Measurements from ENCODE around the gene ARL2BP. TPM values are rescaled to one million over a fixed set of nuclear protein-coding genes. Genes with fewer than 3 reads are reported as not detected.

Gene ARL2BP
- total and polyA plus RNA-seq, 2 donors from 2014 or later: 53.9 to 61.5 TPM

DNA sequence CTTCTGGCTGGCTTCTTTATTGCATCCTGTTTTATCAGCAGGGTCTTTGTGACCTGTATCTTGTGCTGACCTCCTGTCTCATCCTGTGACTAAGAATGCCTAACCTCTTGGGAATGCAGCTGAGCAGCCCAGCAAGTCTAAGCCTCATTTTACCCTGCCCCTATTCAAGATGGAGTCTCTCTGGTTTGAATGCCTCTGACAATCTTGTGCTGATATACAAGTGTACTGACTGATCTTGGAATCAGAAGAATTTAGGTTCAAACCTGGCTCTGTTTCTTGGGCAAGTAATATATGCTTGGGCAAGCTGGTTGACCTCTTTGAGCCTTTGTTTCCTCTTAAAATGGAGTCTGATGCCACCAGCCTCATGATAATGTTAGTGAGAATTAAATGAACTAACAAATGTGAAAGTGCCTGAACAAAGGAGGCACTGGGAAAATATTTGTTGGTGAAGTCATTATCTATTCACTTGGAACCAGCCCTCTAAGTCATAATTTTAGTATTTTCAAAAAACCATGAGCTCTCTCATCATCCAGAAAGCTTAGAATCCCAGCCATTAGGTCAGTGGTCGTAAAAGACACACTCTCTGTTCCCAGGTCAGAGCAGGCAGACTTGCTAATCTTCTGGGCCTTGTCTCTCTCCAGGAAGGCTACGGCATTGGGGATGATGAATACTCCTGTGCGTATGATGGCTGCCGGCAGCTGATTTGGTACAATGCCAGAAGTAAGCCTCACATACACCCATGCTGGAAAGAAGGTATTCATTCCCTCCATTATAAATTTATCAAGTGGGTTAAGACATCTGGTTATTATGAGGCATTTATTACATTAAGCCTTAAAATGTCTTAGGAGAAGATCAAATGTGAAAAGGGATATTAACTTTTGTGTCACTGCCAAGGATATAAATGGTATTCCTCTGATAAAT lies 18.1 kb upstream of the ARL2BP start:
- H3K36me3 ChIP-seq (ENCODE audit: control insufficient read depth in 2 of 3, insufficient read depth in 3 of 3, low read length in 3 of 3): peaks cover 11 to 45% (median 29%) of the 10 kb centered on the region in 3 donors

DNA sequence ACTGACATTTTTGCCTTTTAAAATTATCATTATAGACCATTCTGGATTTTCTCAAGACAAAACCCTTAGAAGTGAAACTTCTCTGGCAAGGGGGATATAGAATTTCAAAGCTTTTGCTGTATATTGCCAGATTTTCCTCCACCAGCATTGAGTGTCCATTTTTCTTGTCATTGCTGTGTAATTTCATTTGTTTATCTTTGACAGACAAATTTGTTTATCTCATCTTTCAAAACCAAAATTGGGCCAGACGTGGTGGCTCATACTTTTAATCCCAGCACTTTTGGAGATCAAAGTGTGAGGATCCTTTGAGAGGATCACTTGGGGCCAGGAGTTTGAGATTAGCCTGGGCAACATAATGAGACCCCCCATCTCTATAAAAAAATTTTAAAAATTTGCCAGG lies 16.0 kb upstream of the ARL2BP start:
- FAIRE-seq (no peak), DNase-seq (no peak)
- no peak overlapping the region for H3K27ac ChIP-seq (ENCODE audit: low read depth in 2 of 2, low read length in 2 of 2)
- H3K27me3 ChIP-seq (ENCODE audit: control insufficient read depth, insufficient read depth, low read length): no peaks in the 10 kb centered on the region
- no peaks in the 10 kb centered on the region for H3K4me1 ChIP-seq (ENCODE audit: control insufficient read depth in 2 of 3, insufficient read depth in 2 of 3, low read depth in 1 of 3, low read length in 3 of 3)
- intact Hi-C loops (cut with DNase I): no loop called here
- no peak overlapping the region for H3K4me3 ChIP-seq (ENCODE audit: low read length in 3 of 3)
- TF ChIP-seq, protein P1, sequence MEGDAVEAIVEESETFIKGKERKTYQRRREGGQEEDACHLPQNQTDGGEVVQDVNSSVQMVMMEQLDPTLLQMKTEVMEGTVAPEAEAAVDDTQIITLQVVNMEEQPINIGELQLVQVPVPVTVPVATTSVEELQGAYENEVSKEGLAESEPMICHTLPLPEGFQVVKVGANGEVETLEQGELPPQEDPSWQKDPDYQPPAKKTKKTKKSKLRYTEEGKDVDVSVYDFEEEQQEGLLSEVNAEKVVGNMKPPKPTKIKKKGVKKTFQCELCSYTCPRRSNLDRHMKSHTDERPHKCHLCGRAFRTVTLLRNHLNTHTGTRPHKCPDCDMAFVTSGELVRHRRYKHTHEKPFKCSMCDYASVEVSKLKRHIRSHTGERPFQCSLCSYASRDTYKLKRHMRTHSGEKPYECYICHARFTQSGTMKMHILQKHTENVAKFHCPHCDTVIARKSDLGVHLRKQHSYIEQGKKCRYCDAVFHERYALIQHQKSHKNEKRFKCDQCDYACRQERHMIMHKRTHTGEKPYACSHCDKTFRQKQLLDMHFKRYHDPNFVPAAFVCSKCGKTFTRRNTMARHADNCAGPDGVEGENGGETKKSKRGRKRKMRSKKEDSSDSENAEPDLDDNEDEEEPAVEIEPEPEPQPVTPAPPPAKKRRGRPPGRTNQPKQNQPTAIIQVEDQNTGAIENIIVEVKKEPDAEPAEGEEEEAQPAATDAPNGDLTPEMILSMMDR (IDR thresholded peaks at IDR 0.05; ENCODE audit: borderline replicate concordance, extremely low read depth, insufficient read depth): no peak
- H3K36me3 ChIP-seq (ENCODE audit: control insufficient read depth in 2 of 3, insufficient read depth in 3 of 3, low read length in 3 of 3): peaks cover 14 to 49% (median 35%) of the 10 kb centered on the region in 3 donors
- H3K9ac ChIP-seq (ENCODE audit: low read length in 3 of 3): no peak overlapping the region
- H3K9me3 ChIP-seq (ENCODE audit: control insufficient read depth in 2 of 3, insufficient read depth in 1 of 3, low read length in 3 of 3): no peaks in the 10 kb centered on the region

More for the DNA sequence above, 18.1 kb upstream of the ARL2BP start:
- TF ChIP-seq, protein P1 (IDR thresholded peaks at IDR 0.05; ENCODE audit: borderline replicate concordance, extremely low read depth, insufficient read depth): no peak
- FAIRE-seq (no peak), DNase-seq (no peak)
- intact Hi-C loops (cut with DNase I): no loop called here
- Histone ChIP-seq H3K9me3 (ENCODE audit: control insufficient read depth in 2 of 3, insufficient read depth in 1 of 3, low read length in 3 of 3) (no peaks in the 10 kb centered on the region), H3K4me1 (ENCODE audit: control insufficient read depth in 2 of 3, insufficient read depth in 2 of 3, low read depth in 1 of 3, low read length in 3 of 3) (no peaks in the 10 kb centered on the region), H3K4me3 (ENCODE audit: low read length in 3 of 3) (no peak overlapping the region), H3K27ac (ENCODE audit: low read depth in 2 of 2, low read length in 2 of 2) (no peak overlapping the region), H3K9ac (ENCODE audit: low read length in 3 of 3) (no peak overlapping the region), H3K27me3 (ENCODE audit: control insufficient read depth, insufficient read depth, low read length) (no peaks in the 10 kb centered on the region)

DNA sequence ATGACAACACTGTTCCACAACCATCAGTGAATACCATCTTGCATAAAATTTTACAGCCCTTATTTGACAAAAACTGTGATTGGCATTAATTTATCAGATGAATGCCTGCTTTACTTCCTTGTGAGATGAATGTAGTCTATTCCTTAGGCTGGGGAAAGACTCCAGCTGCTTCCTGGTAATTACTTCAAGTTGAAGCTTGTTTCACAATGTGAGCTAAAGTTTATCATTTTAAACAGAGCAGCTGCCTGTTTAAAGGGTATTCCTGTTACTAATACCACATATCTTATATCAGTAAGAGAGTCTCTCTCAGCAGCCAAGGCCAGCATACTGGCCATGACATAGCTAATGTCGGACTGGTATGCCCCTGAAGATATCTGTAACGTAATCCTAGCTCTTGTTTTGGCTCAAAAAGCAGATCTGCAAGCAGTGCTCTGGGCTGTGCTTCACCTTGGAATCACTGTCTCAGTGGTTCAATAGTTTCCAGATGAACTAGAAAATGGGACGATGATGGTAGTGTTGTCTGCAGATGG lies 13.2 kb upstream of the ARL2BP start:
- DNase-seq: no peak
- H3K27me3 ChIP-seq (ENCODE audit: control insufficient read depth, insufficient read depth, low read length): no peaks in the 10 kb centered on the region
- FAIRE-seq: no peak
- no peak overlapping the region for H3K9ac ChIP-seq (ENCODE audit: low read length in 3 of 3)
- H3K4me3 ChIP-seq (ENCODE audit: low read length in 3 of 3): no peak overlapping the region
- peaks cover 12 to 57% (median 40%) of the 10 kb centered on the region in 3 donors for H3K36me3 ChIP-seq (ENCODE audit: control insufficient read depth in 2 of 3, insufficient read depth in 3 of 3, low read length in 3 of 3)
- TF ChIP-seq, protein P1 (IDR thresholded peaks at IDR 0.05; ENCODE audit: borderline replicate concordance, extremely low read depth, insufficient read depth): no peak
- no peak overlapping the region for H3K27ac ChIP-seq (ENCODE audit: low read depth in 2 of 2, low read length in 2 of 2)
- no peaks in the 10 kb centered on the region for H3K9me3 ChIP-seq (ENCODE audit: control insufficient read depth in 2 of 3, insufficient read depth in 1 of 3, low read length in 3 of 3)
- H3K4me1 ChIP-seq (ENCODE audit: control insufficient read depth in 2 of 3, insufficient read depth in 2 of 3, low read depth in 1 of 3, low read length in 3 of 3): no peaks in the 10 kb centered on the region
- intact Hi-C loops (cut with DNase I): no loop called here
